GM19324 (cell line): ENCODE measurements around the gene HCAR3.
"Not testable (repeated sequence)": the region's sequence is repeated elsewhere in the genome, so short reads cannot be mapped to it uniquely, and the experiment has no call there.

Source experiments
- ATAC-seq: cut with Tn5 transposase; IDR thresholded peaks from one replicate; pipeline ENCODE4 v1.9.1; 2021; ENCODE audit warnings: mild to moderate bottlenecking, moderate library complexity; ENCODE audit not compliant: unreplicated experiment, low FRiP score

HCAR3 gene

GRCh38 chr12:122724641-122725243 lies 8.1 kb upstream of the HCAR3 start:
- no peak for ATAC-seq

- ATAC-seq: no peak
These were observed 5.8 kb upstream of the HCAR3 start for GRCh38 chr12:122722387-122722786.

GRCh38 chr12:122721057-122721545 lies 4.5 kb upstream of the HCAR3 start:
- ATAC-seq: no peak

- not testable (repeated sequence) for ATAC-seq
These were observed 1.4 kb downstream of the HCAR3 start for GRCh38 chr12:122715211-122715610.

GRCh38 chr12:122713491-122714188 lies 3.0 kb downstream of the HCAR3 start:
- ATAC-seq: not testable (repeated sequence)

- ATAC-seq: not testable (repeated sequence)
These were observed 5.3 kb downstream of the HCAR3 start for GRCh38 chr12:122711266-122711665.

GRCh38 chr12:122710341-122710740 lies 6.3 kb downstream of the HCAR3 start:
- ATAC-seq: not testable (repeated sequence)

GRCh38 chr12:122709287-122709686 lies 7.3 kb downstream of the HCAR3 start:
- not testable (repeated sequence) for ATAC-seq

GRCh38 chr12:122703841-122704240 lies 12.8 kb downstream of the HCAR3 start:
- not testable (repeated sequence) for ATAC-seq

GRCh38 chr12:122702890-122703611 lies 13.6 kb downstream of the HCAR3 start, which contains the start of gene HCAR2:
Gene HCAR2, minus strand, starts transcription at chr12:122703357. Its CDS starts 74 bp downstream, at chr12:122703283.
- ATAC-seq: not testable (repeated sequence)

GRCh38 chr12:122701481-122701880 lies 15.1 kb downstream of the HCAR3 start:
- ATAC-seq: not testable (repeated sequence)

- ATAC-seq: not testable (repeated sequence)
These were observed 16.4 kb downstream of the HCAR3 start for GRCh38 chr12:122700038-122700710.

GRCh38 chr12:122696922-122697321 lies 19.7 kb downstream of the HCAR3 start:
- ATAC-seq: not testable (repeated sequence)

- no peak for ATAC-seq
These were observed 25.0 kb downstream of the HCAR3 start for GRCh38 chr12:122691566-122691965.

GRCh38 chr12:122688291-122688690 lies 28.3 kb downstream of the HCAR3 start:
- no peak for ATAC-seq

GRCh38 chr12:122687086-122687485 lies 29.5 kb downstream of the HCAR3 start:
- no peak for ATAC-seq

GRCh38 chr12:122686538-122686937 lies 30.1 kb downstream of the HCAR3 start:
- ATAC-seq: no peak

GRCh38 chr12:122684297-122684813 lies 32.3 kb downstream of the HCAR3 start:
- no peak for ATAC-seq

GRCh38 chr12:122681814-122682213 lies 34.8 kb downstream of the HCAR3 start:
- ATAC-seq: no peak

GRCh38 chr12:122680989-122681388 lies 35.6 kb downstream of the HCAR3 start:
- not testable (repeated sequence) for ATAC-seq
